H54 (cell line): ENCODE measurements around the gene CD248.

Experiments
- DNase-seq: peaks from one replicate; pipeline ENCODE4 v3.0.0; 2011; ENCODE audit warnings: low spot score, mixed read lengths; ENCODE audit not compliant: insufficient read length
- FAIRE-seq: peaks from 3 replicates; lab custom pipeline; 2011; peaks lifted over from hg19 to GRCh38; lab: Jason Lieb, UNC
- POLR2A ChIP-seq: IDR thresholded peaks from 2 replicates; pipeline ENCODE4 v1.6.1; 2011; ENCODE audit warnings: low read depth, mild to moderate bottlenecking, low read length

The CD248 gene

DNA sequence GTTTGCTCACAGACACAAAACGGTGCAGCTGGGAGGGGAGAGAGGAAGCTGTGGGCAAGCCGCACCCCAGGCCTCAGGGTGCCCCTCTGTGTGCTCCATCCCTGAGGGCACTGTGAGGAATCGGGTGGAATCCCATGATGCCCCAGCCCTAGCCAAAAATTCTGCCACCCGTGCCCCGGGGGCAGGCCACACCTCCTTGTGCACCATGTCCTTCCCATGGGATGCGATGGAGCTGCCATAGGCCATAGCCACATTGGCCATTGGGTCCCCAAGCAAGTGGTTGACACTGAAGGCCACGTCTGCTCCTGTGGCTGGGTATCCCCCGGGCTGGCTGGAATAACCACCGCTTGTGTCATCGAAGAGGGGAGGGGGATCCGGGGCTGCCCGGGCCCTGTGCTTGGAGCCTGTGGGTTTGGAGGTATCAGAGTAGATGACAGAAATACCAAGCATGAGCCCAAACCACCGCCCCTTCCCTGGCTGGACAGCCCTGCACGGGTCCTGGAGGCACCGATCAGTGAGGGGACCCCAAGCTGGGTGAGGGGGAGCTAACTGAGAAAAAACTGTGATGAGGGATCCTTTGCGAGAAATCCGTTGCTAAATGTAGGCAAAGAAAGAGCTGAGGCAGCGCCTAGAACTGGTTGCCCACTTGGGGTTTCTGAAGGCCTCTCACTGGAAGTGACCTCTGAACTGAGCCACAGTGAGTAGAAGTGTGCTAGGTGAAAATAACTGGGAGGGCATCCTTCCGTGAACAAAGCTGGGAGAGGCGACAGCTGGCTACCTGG lies 28.8 kb downstream of the CD248 start:
- FAIRE-seq: no peak
- no peak for DNase-seq
- TF ChIP-seq POLR2A: no peak

DNA sequence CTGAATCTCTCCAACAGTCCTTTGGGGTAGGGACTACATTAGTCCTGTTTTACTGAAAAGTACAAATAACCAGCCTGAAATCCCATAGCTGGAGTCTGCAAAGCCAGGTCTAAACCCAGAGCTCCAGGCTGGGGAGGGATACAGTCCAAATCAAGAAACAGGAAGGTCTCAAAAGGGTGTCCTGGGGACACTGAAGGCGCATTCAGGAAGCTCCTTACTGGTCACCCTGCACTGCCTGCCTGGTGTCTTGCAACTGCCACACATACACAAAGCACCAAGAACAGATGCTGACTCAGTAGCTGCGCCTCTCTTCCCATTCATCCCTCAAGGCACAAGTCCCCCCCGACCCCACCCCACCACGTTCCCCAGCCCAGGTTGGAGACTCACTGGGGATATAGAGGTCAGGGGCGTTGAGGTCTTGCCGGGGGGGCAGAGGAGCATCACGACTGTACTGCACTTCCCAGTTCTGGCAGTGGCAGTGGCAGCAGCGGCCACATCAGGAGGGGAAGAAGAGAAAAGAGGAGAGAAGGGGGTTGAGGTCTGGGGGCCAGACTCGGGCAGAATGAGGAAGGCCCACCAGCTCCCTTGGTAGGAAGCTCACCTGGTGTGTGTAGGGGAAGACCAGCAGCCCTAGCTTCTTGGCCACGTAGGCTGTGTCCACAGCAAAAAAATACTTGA lies 29.5 kb downstream of the CD248 start:
- no peak for DNase-seq
- FAIRE-seq: no peak
- no peak for TF ChIP-seq POLR2A

DNA sequence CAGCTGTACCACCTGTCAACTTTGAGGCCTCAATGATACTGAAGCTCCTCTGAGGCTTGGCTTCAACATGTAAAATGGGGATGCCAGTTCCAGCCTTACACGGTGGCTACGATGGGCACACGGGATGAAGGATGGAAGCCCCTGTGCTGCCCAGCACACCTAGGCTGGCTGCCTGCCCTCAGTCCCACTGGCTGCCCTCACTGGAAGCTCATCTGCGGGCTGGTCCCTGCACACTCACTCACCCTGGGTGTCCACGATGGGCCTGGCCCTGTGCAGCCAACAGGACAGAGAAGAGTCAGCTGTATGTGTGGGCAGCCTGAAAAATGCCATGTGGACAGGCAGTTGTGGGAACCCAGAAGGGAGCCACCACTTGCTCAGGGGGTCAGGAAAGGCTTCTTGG lies 30.1 kb downstream of the CD248 start:
- FAIRE-seq: no peak
- no peak for DNase-seq
- TF ChIP-seq POLR2A: no peak

DNA sequence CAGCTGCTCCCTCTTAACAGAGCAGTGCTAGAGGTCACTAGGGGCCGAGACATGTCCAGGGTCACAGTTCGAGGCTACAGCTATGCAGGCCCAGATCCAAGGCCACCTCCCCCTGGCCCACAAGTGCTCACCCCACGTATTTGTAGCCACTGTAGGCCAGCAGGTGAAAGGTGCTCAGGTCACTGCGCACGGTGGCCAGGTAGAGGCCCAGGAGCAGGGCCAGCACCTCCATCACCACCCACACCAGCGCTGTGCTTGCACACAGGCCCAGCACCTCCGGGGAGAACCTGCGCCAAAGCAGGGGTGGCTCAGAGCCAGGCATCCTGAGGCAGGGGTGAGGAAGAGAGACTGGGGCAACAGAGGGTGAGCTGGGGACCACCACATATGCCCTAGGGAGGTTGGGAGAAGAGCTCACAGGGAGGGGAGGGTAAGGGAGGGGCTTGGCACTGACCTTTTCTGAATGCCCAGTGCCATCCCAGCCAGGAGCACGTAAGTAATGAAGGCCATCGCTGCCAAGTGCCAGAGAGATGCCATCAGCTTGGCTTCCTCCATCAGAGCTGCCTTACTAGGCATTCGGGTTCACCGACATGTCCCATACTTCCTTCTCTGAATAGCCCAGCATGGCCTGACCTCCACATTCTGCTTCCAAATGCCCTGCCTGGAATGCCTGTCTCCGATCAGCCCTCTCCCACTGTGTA lies 31.4 kb downstream of the CD248 start:
- FAIRE-seq (no peak), DNase-seq (no peak)
- no peak for TF ChIP-seq POLR2A

DNA sequence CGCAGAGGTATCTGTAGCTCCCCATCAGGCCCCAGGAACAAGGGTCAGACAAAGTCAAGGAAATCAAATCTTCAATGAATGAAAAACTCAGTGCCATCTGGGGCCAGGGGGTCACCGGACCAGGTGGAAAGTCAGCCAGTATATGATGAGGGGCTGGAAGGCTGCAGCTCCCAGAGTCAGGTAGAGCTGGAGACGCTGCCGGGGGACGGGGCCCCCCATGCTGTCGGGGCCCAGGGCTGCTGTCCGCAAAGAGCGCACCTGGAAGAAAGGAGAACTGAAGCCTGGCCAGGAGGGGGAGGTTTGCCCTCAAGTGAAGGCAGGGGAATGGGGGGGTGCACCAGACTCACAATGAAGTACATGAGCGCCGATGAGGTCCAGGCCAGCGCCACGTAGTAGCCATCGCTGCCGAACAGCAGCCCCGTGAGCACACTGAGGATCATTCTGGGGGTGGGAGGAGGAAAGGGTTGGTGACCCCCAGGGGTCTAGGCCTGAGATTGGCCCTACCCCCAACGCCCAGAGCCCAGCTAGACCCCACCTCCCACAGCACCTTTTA lies 32.2 kb downstream of the CD248 start:
- DNase-seq: no peak
- FAIRE-seq: no peak
- TF ChIP-seq POLR2A: no peak

DNA sequence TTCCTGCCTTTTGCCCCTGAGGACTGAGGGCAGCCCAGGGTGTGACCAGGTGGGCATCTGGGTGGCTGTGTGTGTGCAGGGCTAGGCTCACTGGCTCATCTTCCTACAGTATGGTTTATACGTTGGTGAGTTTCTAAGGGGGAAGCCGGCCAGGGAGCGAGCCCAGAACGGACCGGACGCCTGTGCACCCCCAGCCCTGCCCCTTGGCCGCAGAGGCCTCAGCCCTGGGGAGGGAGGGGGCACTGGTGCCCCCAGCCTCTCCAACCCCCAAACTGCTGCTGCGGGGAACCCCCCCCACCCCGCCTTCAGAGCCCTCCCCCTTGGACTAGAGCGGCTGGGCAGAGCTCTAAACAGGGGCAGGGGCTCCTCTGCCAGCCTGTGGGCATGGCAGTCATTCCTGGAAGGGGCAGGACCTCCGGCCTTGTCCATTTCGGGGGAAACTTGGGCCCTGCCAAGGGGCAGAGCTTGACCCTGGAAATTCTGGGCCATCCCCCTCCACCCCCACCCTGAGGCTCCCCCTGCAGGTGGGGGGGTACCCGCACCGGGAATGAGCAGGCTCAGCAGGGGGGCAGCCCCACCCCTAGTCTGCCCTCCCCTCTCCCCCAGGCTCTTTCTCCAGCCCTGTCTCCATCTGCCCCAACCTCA lies 33.3 kb downstream of the CD248 start:
- DNase-seq: no peak
- no peak for TF ChIP-seq POLR2A
- no peak for FAIRE-seq

DNA sequence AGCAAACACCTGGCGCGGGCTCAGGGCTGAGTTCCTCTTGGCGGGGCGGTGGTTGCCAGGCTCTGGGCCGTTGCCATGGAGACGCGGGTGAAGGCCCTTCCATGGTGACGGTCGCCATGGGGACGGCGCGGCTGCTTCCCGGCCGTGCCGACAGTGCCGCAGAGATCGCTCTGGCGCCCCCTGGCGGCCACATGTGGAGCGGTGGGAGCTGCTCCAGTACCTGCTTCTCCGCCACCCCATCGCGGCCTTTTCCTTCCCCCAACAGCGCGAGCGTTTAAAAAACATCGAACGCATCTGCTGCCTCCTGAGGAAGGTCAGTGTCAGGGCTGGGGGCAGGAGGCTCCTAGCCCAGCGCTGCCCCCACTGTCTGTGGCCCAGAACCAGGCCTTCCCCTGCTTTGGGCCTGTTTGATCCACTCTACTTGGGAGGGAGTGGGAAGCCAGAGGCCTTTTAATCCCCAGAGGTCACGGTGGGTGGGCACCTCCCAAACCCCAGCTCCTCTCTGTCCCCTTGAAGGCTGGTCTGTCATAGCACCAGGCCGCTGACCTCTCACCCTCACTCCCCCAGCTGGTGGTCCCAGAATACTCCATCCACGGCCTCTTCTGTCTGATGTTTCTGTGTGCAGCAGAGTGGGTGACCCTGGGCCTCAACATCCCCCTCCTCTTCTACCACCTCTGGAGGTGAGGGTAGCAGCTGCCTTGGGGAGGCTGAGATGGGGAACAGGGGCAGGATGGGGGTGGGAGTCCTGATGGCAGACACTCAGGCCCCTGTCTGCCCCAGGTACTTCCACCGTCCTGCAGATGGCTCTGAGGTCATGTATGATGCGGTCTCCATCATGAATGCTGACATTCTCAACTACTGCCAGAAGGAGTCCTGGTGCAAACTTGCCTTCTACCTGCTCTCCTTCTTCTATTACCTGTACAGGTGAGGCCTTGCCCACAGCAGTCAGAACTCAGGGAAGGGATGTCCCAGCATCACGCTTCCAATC lies 34.1 kb downstream of the CD248 start:
- TF ChIP-seq POLR2A: peak; percentile 2; the same call in 1 of the 2 replicates
- FAIRE-seq (no peak), DNase-seq (peak; percentile 96)

DNA sequence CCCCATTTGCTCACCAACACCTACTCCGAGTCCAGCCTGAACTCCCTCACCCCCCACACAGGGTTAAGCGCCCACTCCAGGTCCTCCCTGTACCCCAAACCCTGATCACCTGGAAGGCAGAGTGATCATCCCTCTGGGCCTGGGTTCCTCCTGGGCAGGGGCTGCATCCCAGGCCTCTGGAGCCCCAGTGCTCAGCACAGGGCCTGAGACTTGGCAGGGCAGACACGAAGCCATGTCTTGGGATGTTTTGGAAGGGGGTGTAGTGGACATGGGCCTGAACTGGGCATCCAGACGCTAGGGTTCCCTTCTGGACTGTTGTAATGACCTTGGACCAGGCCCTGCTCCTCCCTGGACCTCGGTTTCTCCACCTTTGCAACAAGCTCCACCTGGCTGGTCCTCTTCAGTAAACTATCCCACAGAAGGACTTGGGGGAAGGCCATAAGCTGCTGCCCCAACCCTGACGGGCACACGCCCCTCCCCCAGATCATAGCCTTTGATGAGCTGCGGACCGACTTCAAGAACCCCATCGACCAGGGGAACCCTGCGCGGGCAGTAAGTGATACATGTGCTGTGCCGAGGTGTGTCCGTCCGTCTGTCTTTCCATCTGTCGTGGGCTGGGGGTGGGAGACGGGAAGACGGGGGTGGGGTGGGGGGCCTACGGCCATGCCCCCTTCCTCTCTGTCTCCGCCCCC lies 34.9 kb downstream of the CD248 start:
- FAIRE-seq: no peak
- DNase-seq: no peak
- TF ChIP-seq POLR2A: no peak

DNA sequence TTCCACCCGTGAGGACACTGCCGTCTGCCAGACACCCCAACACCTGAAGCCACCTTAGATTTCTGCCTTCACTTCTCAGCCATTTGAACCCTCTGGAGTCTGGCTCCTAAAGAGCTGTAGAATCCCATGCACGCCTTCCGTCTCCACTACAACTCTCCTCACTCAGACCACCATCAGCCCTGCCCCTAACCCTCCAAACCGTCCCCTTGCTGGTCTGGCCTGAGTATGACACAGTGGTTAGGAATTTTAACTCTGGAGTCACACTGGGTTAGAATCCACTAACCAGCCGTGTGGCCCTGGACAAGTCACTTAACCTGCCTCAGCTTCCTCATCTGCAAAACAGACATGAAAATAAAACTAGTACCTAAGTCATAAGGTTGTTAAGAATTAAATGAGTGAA lies 35.8 kb downstream of the CD248 start:
- DNase-seq (no peak), FAIRE-seq (no peak)
- no peak for TF ChIP-seq POLR2A

DNA sequence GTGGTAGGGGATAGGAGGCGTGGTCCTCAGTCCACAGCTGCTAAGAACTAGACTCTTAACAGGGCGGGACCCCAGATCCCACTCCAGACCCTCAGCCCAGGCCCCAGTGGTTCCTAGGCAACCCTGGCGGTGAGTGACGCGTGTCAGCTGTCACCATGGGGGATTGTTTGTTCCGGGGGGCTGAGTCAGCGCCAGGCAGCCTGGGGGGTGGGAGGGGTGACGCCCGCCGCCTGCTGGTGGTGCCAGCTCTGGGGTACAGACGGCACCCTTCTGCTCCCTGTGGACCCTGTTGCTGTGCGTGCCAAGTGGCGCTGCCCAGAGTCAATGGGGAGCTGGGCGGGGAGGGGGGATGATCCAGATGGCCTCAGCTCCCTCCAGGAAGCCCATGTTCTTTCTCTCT lies 36.4 kb downstream of the CD248 start:
- DNase-seq (no peak), FAIRE-seq (no peak)
- no peak for TF ChIP-seq POLR2A

DNA sequence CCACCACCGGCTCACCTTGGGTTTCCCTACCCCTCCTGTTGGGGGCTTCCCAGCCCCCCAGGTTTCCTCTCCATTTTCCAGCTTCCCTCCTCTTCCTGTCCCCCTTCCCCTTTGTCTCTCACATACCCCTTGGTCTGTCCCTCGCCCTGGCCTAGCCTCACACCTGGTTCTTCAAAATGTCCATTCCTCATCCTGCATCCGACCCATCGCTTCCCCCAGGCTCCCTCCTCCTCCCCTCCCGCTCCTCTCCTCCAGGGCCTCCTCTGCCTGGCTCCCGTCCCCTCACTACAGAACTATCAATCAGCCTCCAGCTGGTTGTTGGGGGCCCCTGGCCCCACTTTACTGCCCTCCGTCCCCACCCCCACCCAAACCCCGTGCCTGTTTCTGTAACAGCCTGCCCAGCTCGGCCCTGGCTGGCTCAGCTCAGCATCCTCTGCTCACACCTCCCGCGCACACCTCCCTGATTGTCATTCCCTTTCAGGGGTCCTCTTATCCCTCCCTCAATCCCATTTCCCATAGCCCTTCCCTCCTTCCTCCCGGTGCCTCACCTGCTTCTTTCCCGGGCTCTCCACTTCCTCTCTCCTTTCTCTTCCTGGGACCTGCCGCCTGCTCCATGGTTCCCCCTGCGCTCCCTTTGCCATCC lies 37.6 kb downstream of the CD248 start:
- no peak for TF ChIP-seq POLR2A
- DNase-seq (no peak), FAIRE-seq (no peak)
